GM10266 (cell line): Measurements from ENCODE around the gene MAP4K3.

Source experiments
- DNase-seq: peaks from one replicate; pipeline ENCODE4 v3.0.0; 2012; ENCODE audit errors: extremely low spot score
- CTCF ChIP-seq: IDR thresholded peaks from 2 replicates; pipeline ENCODE4 v1.5.1; 2012; ENCODE audit warnings: mild to moderate bottlenecking, low read depth; ENCODE audit not compliant: control insufficient read depth, insufficient read depth; ENCODE audit errors: missing control alignments

Gene MAP4K3

DNA sequence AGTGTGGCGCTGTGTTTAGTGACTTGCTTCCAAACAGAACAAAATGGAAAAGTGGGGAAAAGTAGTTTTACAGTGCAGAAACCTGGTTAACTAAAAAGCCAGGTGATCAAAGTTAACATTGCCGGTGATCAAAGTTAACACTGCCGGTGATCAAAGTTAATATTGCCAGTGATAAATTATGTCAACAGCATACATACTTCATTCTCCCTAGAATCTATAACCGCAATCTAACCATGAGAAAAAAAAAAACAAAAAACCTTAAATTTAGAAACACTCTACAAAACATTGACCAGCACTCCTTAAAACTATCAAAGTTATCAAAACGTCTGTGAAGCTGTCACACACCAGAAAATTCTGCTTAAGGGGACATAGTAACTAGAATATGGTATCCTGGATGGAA is 18.6 kb downstream of the MAP4K3 start:
- TF ChIP-seq CTCF = no peak
- DNase-seq = no peak

DNA sequence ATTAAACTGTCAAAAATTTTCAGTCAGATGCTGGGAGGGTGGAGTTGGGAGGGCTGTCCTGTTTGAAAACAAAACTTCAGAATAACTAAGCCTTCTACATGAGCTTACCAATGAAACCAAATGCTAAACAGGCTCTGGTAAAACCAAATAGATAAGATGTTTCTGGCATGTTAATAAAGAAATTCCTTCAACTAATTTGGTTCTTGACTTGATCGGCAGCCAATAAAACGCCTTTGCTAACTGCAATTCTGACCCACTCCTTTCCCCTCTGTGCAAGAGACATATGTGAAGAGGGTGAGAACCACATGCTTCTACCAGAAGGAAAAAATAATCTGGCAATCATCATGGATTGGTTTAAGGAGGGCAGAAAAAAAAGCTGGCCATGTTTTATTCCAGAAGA is 20.9 kb downstream of the MAP4K3 start:
- DNase-seq = no peak
- no peak for TF ChIP-seq CTCF

GRCh38 chr2:39413063-39413737 is 23.9 kb downstream of the MAP4K3 start:
- TF ChIP-seq CTCF = no peak
- no peak for DNase-seq

- DNase-seq = no peak
- no peak for TF ChIP-seq CTCF
Observed at GRCh38 chr2:39411181-39411944, 25.7 kb downstream of the MAP4K3 start.

DNA sequence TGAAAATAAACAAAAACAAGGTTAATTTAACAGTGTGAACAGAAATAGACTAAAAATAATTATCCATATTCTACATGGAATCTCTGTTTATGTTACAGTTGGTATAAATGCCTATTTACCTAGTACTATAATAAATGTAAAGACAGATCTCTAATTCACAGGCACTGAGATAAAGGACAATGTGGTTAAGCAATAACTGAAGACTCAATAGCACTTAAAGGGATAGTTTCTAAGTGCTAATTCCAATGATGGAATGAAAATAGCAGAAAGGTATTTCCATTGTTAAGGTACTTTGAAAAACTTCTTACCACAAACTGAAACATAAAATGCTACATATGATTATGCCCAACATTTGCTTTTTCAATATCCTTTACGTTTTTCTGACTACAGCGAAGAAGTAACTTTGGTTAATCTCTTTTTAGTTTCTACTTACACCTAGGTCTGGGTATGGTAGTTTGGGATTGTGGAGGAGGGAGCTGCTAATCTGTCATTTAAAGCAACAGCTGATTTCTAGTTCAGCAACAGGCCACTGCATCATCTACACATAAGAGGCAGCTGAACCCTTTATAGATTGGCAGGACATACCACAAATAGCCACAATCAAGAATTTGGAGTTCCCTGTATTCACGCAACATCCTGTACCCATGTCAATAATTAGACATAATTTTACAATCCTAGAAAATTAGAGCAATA is 27.2 kb downstream of the MAP4K3 start:
- no peak for TF ChIP-seq CTCF
- no peak for DNase-seq

GRCh38 chr2:39408351-39409136 is 28.5 kb downstream of the MAP4K3 start:
- TF ChIP-seq CTCF = no peak
- no peak for DNase-seq
